ENCODE measurements around the gene ARHGAP31.

- no peak for TF ChIP-seq CTCF (IDR thresholded peaks at IDR 0.05)
- TF ChIP-seq POLR2A (IDR thresholded peaks at IDR 0.05): no peak
Measured at GRCh38 chr3:119258915-119259314, 35.3 kb upstream of the ARHGAP31 start.
